Measurements from ENCODE around the gene CCNT2. TPM values are rescaled to one million over a fixed set of nuclear protein-coding genes. Genes with fewer than 3 reads are reported as not detected.

CCNT2 gene
- polyA plus RNA-seq, 3 donors: 6.0 to 8.9 (median 7.3) TPM

Other genes with a start within 250 kb of the CCNT2 start
- gene TMEM163, start 199.8 kb upstream of the CCNT2 start, polyA plus RNA-seq: 10 to 100 TPM in 1 of 3 donors, 1 to 10 TPM in 2; 1.5 to 36.4 (median 2.4) TPM
- under 1 TPM in 1 of 3 donors, not detected in 2; 0.18 TPM for gene ACMSD, start 80.2 kb upstream of the CCNT2 start, polyA plus RNA-seq
- gene MAP3K19, start 128.6 kb downstream of the CCNT2 start, polyA plus RNA-seq: not detected
- 10 to 100 TPM; 17.3 to 19.9 (median 18.3) TPM for gene RAB3GAP1, start 133.5 kb downstream of the CCNT2 start, polyA plus RNA-seq

Measured in adipose tissue (tissue), 3 donors.